DOHH2 (cell line): ENCODE measurements around the gene HNRNPAB.

ENCODE experiments used
- H3F3A ChIP-seq: fragments of 200-600 bp; sonication (generic), shearing (Covaris generic); 2 replicates; pipeline ENCODE4 v1.6.0; 2016; ENCODE audit warnings: antibody characterized with exemption, mild to moderate bottlenecking; ENCODE audit not compliant: control insufficient read depth, insufficient read depth
- H3K27ac ChIP-seq: fragments of 200-600 bp; sonication (generic); 2 replicates; pipeline ENCODE4 v1.5.1; 2014; ENCODE audit warnings: low read depth, mild to moderate bottlenecking, low read length, moderate library complexity
- H3K27me3 ChIP-seq: fragments of 200-600 bp; sonication (generic); 2 replicates; pipeline ENCODE4 v1.6.1; 2014; ENCODE audit warnings: mild to moderate bottlenecking, low read length, mixed read lengths; ENCODE audit not compliant: control insufficient read depth
- H3K36me3 ChIP-seq: fragments of 200-600 bp; sonication (generic); 2 replicates; pipeline ENCODE4 v1.6.1; 2014; ENCODE audit warnings: mild to moderate bottlenecking, low read length, moderate library complexity, mixed read lengths; ENCODE audit not compliant: control insufficient read depth
- H3K4me1 ChIP-seq: fragments of 200-600 bp; sonication (generic); 2 replicates; pipeline ENCODE4 v1.6.1; 2014; ENCODE audit warnings: mild to moderate bottlenecking, low read length, mixed read lengths; ENCODE audit not compliant: control insufficient read depth
- H3K4me2 ChIP-seq: fragments of 200-600 bp; sonication (generic); 2 replicates; pipeline ENCODE4 v1.6.0; 2014; ENCODE audit warnings: mild to moderate bottlenecking, low read length, moderate library complexity
- H3K4me3 ChIP-seq: fragments of 200-600 bp; sonication (generic); 2 replicates; pipeline ENCODE4 v1.5.1; 2014; ENCODE audit warnings: mild to moderate bottlenecking, low read length, mixed read lengths
- H3K79me2 ChIP-seq: fragments of 200-600 bp; sonication (generic); 2 replicates; pipeline ENCODE4 v1.6.1; 2014; ENCODE audit warnings: mild to moderate bottlenecking, low read length, mixed read lengths; ENCODE audit not compliant: control insufficient read depth
- H3K9me2 ChIP-seq: fragments of 200-600 bp; sonication (generic); replicated peaks from 2 replicates; pipeline ENCODE4 v1.6.1; 2014; ENCODE audit warnings: mild to moderate bottlenecking, low read length, mixed read lengths; ENCODE audit not compliant: control insufficient read depth
- H3K9me3 ChIP-seq: fragments of 200-600 bp; sonication (generic); 2 replicates; pipeline ENCODE4 v1.6.1; 2014; ENCODE audit warnings: antibody characterized with exemption, low read length, mixed read lengths; ENCODE audit not compliant: control insufficient read depth, insufficient read depth
- H4K20me1 ChIP-seq: fragments of 200-600 bp; sonication (generic); 2 replicates; pipeline ENCODE4 v1.6.0; 2014; ENCODE audit warnings: low read depth, mild to moderate bottlenecking, antibody characterized with exemption, low read length, moderate library complexity; ENCODE audit not compliant: control insufficient read depth, insufficient read depth
- CTCF ChIP-seq: fragments of 200-600 bp; sonication (generic); IDR thresholded peaks from one replicate; pipeline ENCODE4 v1.5.1; 2014; ENCODE audit warnings: antibody characterized with exemption, mild to moderate bottlenecking, low read depth, low read length; ENCODE audit not compliant: poor library complexity, severe bottlenecking
- EZH2phosphoT487 ChIP-seq: fragments of 200-600 bp; sonication (generic); IDR thresholded peaks from 2 replicates; pipeline ENCODE4 v1.6.1; 2017; ENCODE audit warnings: borderline replicate concordance, mild to moderate bottlenecking, antibody characterized with exemption, low read length, moderate library complexity, mixed read lengths

HNRNPAB gene

GRCh38 chr5:178213748-178214151, 9.4 kb downstream of the HNRNPAB start:
- H4K20me1 ChIP-seq, result peaks cover 16% of the 10 kb centered on the region; the same call in 1 of the 2 replicates
- H3K36me3 ChIP-seq, result peaks cover 90% of the 10 kb centered on the region
- H3K27ac ChIP-seq, result peak overlapping the region; percentile 3; the same call in 1 of the 2 replicates
- peaks cover 81% of the 10 kb centered on the region for H3F3A ChIP-seq
- TF ChIP-seq CTCF, result no peak
- TF ChIP-seq EZH2phosphoT487, result no peak
- H3K4me3 ChIP-seq, result no peak overlapping the region
- H3K9me2 ChIP-seq, result no peaks in the 10 kb centered on the region
- H3K9me3 ChIP-seq, result no peaks in the 10 kb centered on the region
- H3K4me1 ChIP-seq, result peaks cover 6% of the 10 kb centered on the region
- no peak overlapping the region for H3K4me2 ChIP-seq
- H3K27me3 ChIP-seq, result no peaks in the 10 kb centered on the region
- H3K79me2 ChIP-seq, result peaks cover 12% of the 10 kb centered on the region

DNA sequence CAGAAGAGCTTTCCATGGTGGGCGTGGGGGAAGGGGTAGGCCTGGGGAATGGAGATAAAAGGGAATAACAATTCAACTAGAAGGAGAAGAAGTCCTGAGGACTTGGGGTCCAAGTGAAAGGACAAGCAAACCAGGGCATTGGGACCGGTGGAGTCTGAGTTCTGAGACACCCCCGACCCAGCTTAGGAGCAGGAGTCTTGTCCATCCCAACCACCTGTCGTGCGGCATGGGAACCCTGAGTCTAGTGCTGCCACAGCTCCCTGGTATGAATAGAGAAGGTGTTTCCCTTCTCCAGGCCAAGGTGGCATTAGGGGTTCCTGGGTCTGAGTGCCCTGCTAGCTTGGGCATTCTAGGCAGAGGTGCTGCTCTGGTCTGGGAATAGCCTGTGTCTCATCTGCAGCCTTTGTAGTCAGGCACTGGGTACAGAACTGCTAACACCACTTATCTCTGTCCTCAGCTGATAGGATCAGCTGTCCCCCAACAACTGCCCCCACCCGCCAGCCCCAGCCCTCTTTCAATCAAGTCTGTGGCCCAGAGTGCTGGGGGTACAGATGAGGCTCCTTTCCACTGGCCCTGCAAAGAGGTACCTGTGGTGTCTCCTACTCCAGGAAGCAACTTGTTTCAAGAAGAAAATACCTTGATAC, 9.9 kb downstream of the HNRNPAB start:
- Histone ChIP-seq H3K4me2 (no peak overlapping the region), H3K79me2 (peaks cover 7% of the 10 kb centered on the region), H4K20me1 (peaks cover 11% of the 10 kb centered on the region; the same call in 1 of the 2 replicates), H3K4me1 (peaks cover 6% of the 10 kb centered on the region), H3K9me2 (no peaks in the 10 kb centered on the region), H3K36me3 (peaks cover 86% of the 10 kb centered on the region), H3K4me3 (no peak overlapping the region), H3F3A (peaks cover 80% of the 10 kb centered on the region), H3K27ac (no peak overlapping the region), H3K27me3 (no peaks in the 10 kb centered on the region), H3K9me3 (no peaks in the 10 kb centered on the region)
- TF ChIP-seq EZH2phosphoT487 (no peak), CTCF (no peak)

DNA sequence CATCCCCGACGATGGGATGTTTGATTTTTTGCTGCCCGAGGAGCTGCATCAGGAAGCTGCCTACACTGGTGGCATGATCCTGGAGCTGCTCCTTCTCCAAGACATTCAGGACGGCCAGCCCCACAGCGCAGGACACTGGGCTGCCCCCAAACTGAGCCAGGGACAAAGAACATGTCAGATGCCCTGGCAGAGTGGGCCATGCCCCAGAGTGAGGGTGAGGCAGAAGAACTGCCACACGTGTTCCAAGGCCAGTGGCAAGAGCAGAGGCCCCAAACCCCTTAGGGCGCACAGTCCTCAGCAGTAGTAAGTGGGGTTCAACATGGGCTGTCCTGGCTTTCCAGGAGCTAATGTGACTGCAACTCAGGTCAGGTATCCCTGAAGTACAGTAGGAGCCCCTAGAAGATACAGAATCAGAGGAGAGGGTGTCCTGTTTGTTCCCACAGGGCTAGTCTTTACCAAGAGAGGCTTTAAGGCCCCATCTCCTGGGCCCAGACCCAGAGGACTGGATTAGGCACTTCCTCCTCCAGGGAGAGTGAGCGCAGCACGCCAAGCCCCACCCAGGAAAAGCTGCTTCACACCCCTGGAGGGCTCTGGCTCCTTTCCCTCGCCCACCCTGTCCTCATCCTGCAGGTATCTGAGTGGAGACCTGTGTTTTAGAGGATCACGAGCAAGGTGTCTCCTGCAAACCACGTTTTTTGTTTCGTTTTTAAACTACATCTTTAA, 11.1 kb downstream of the HNRNPAB start:
- H3K36me3 ChIP-seq, result peaks cover 81% of the 10 kb centered on the region
- H3K27me3 ChIP-seq, result no peaks in the 10 kb centered on the region
- peaks cover 6% of the 10 kb centered on the region for H3K4me1 ChIP-seq
- 0 out of 2 replicates have a peak, but pooled peaks cover 2% of the 10 kb centered on the region for H3K79me2 ChIP-seq
- no peak overlapping the region for H3K4me3 ChIP-seq
- no peak overlapping the region for H3K27ac ChIP-seq
- TF ChIP-seq CTCF, result no peak
- no peak for TF ChIP-seq EZH2phosphoT487
- no peak overlapping the region for H3K4me2 ChIP-seq
- H3F3A ChIP-seq, result peaks cover 69% of the 10 kb centered on the region
- no peaks in the 10 kb centered on the region for H3K9me2 ChIP-seq
- no peaks in the 10 kb centered on the region for H3K9me3 ChIP-seq
- H4K20me1 ChIP-seq, result peaks cover 8% of the 10 kb centered on the region; the same call in 1 of the 2 replicates
